ENCODE results near the gene CASP8. TPM values are rescaled to one million over a fixed set of nuclear protein-coding genes. Genes with fewer than 3 reads are reported as not detected.

Gene CASP8
- total and polyA plus RNA-seq, 3 donors from 2014 or later = 7.4 to 12.5 (median 9.1) TPM

DNA sequence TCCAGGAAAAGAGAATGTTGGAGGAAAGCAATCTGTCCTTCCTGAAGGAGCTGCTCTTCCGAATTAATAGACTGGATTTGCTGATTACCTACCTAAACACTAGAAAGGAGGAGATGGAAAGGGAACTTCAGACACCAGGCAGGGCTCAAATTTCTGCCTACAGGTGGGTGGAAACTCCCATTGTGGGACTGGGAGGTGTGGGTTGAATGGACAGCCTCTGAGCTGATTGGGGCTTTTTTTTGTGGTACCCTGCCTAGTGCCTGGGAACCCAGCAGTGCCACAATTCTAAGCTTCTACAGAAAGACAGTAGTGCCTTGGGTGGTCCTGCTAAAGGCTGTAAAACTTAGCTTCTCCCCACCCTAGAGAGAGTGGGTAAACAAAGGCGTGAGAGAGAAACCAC lies 6.3 kb downstream of the CASP8 start:
- Histone ChIP-seq H3K9me3 (no peaks in the 10 kb centered on the region), H3K4me3 (no peak overlapping the region), H3K27ac (no peak overlapping the region), H3K4me1 (no peaks in the 10 kb centered on the region), H3K27me3 (no peaks in the 10 kb centered on the region), H3K36me3 (ENCODE audit: low read depth, missing control alignments) (no peaks in the 10 kb centered on the region)
- TF ChIP-seq POLR2A (IDR thresholded peaks at IDR 0.05) = no peak
- TF ChIP-seq, protein P1, sequence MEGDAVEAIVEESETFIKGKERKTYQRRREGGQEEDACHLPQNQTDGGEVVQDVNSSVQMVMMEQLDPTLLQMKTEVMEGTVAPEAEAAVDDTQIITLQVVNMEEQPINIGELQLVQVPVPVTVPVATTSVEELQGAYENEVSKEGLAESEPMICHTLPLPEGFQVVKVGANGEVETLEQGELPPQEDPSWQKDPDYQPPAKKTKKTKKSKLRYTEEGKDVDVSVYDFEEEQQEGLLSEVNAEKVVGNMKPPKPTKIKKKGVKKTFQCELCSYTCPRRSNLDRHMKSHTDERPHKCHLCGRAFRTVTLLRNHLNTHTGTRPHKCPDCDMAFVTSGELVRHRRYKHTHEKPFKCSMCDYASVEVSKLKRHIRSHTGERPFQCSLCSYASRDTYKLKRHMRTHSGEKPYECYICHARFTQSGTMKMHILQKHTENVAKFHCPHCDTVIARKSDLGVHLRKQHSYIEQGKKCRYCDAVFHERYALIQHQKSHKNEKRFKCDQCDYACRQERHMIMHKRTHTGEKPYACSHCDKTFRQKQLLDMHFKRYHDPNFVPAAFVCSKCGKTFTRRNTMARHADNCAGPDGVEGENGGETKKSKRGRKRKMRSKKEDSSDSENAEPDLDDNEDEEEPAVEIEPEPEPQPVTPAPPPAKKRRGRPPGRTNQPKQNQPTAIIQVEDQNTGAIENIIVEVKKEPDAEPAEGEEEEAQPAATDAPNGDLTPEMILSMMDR (IDR thresholded peaks at IDR 0.05) = no peak
- no peak for DNase-seq
- intact Hi-C loops (cut with DNase I; ENCODE audit: low total_unique reads) = no loop called here
- WGBS, 2 donors = 86 to 96% methylated on average over 2 of the region's 2 CpGs

DNA sequence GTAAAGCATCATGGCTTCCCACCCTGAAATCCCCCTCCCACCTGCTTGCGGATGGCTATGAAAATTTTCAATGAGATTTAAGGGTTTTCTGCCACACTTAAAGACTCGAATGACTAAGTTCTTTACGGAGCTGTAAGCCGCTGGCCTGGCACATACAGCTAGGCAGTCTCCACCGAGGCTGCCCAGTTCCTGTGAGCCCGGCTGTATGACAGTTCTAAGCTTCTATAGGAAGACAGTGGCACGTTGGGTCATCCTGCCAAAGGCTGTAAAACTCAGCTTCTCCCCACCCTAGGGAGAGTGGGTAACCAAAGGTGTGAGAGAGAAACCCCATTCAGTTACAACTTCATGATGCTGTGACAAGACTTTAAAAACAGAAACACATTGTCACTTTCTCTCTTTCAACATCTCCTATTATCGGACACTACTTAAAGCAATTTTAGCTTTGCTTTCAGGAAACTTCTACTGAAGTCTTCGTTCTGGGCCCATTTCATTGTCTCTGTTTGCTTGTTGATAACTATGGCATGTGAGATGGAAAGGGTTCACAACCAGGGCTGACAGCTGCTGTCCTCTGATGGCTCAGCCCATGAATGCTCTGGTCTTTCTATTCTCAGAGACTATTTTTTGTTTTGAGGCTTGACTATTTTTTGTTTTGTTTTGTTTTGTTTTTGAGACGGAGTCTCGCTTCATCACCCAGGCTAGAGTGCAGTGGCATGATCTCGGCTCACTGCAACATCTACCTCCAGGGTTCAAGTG lies 7.1 kb downstream of the CASP8 start:
- Histone ChIP-seq H3K4me3 (no peak overlapping the region), H3K27me3 (no peaks in the 10 kb centered on the region), H3K27ac (no peak overlapping the region), H3K36me3 (ENCODE audit: low read depth, missing control alignments) (no peaks in the 10 kb centered on the region), H3K9me3 (no peaks in the 10 kb centered on the region), H3K4me1 (no peaks in the 10 kb centered on the region)
- WGBS, 2 donors = 93 to 95% methylated on average over 12 of the region's 12 CpGs
- no peak for DNase-seq
- TF ChIP-seq, protein P1 (IDR thresholded peaks at IDR 0.05) = no peak
- TF ChIP-seq POLR2A (IDR thresholded peaks at IDR 0.05) = no peak
- intact Hi-C loops (cut with DNase I; ENCODE audit: low total_unique reads) = no loop called here

DNA sequence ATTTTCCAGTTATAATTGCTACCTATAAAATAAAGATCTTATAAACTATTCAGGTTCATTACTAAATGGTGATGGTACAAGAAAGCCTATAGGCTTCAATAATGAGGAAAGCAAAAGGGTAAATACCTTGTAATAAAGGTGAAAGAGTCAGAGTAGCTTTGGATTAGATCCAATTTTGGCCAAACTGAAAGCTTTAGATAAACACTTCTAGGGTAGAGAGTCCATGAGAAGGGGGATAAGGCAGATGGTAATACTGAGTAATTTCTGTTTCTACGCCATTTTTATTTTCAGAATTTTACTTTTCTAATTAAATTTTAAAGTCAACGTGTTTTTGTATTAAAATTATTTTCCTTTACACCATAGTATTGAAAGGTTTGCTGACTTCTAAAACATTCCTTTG lies 9.4 kb downstream of the CASP8 start:
- intact Hi-C loops (cut with DNase I; ENCODE audit: low total_unique reads) = no loop called here
- H3K9me3 ChIP-seq = no peaks in the 10 kb centered on the region
- no peaks in the 10 kb centered on the region for H3K27me3 ChIP-seq
- WGBS, 2 donors = 92 to 96% methylated on average over 2 of the region's 2 CpGs
- no peak for DNase-seq
- H3K4me1 ChIP-seq = no peaks in the 10 kb centered on the region
- H3K4me3 ChIP-seq = no peak overlapping the region
- H3K27ac ChIP-seq = no peak overlapping the region
- no peaks in the 10 kb centered on the region for H3K36me3 ChIP-seq (ENCODE audit: low read depth, missing control alignments)
- TF ChIP-seq, protein P1 (IDR thresholded peaks at IDR 0.05) = no peak
- TF ChIP-seq POLR2A (IDR thresholded peaks at IDR 0.05) = no peak

DNA sequence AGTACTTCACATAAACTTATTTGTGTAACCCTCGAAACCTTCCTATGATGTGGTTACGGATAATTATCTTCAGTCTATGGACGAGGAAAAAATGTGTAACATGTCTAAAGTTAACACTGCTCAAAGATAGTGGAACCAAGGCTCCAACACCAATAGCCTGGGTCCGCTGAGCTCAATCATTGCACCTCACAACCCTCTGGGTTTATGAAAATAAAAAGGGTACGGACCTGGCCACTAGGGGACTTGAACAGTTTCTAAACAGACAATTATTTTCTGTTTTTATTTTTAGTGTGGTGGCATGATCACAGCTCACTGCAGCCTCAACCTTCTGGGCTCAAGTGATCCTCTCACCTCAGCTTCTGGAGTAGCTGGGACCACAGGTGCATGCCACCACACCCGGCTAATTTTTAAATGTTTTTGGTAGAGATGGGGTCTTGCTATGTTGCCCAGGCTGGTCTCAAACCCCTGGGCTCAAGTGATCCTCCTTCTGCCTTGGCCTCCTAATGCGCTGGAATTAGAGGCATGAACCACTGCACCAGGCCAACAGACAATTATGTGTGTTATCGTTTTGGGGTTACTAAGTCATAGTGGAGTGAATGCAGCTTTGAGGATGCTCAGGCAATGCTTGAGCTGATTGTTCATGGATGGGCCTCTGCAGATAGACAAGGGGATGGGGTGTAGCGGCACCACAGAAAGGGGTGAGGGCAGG lies 10.1 kb downstream of the CASP8 start:
- no peak for TF ChIP-seq POLR2A (IDR thresholded peaks at IDR 0.05)
- TF ChIP-seq, protein P1 (IDR thresholded peaks at IDR 0.05) = no peak
- no peak overlapping the region for H3K4me3 ChIP-seq
- no peaks in the 10 kb centered on the region for H3K9me3 ChIP-seq
- H3K36me3 ChIP-seq (ENCODE audit: low read depth, missing control alignments) = no peaks in the 10 kb centered on the region
- DNase-seq = no peak
- no peaks in the 10 kb centered on the region for H3K27me3 ChIP-seq
- intact Hi-C loops (cut with DNase I; ENCODE audit: low total_unique reads) = no loop called here
- H3K27ac ChIP-seq = no peak overlapping the region
- H3K4me1 ChIP-seq = no peaks in the 10 kb centered on the region
- WGBS, 2 donors = 89 to 95% methylated on average over 9 of the region's 9 CpGs

Data from testis (tissue), 3 donors.